ENCODE measurements around the gene TMED6. TPM values are rescaled to one million over a fixed set of nuclear protein-coding genes. Genes with fewer than 3 reads are reported as not detected.
A peak's percentile ranks its signal among the peaks of the same experiment; 100 is the strongest.

Gene TMED6
- total RNA-seq, 3 donors from 2014 or later: 2.2 to 18.1 (median 2.3) TPM

DNA sequence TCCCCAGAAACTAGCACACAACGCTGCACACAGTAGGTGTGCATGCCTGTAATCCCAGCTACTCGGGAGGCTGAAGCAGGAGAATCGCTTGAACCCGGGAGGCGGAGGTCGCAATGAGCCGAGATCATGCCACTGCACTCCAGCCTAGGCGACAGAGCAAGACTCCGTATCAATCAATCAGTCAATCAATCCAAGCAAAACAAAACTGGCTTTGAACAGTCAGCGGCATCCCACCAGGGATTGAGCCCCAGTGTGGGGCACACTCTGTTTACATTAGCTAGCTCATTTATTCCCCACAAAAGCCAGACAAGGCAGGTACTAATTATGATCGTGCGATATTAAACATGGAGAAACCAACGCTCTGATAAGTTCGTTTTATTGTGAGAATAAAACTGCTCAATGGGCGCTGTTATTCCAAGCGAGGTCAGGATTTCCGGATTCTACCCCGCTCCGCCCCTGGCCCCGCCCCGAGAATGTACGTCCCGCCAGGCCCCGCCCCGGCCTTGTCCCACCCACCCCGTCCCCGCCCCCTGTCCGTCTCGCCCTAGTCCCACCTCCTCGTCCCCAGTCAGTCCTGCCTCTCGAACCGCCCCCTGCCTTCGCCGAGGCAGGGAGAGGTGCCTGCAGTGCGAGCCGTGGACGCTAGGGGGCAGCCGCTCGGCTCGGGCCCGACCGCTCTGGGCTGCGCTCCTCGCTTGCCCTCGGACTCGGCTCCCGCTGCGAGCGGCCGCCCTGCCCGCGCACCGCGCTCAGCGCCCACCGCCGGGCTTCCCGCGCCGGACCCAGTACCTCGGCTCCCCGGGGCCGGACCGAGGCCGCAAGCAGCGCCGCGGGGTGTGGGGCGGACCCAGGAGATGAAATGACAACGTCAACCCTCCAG is 40.7 kb downstream of the TMED6 start, which contains the start of gene VPS4A:
TSS of gene VPS4A (plus strand) at position 698 of the 880 bp plus-strand sequence. CDS start at position 860, 162 bp downstream.
- ATAC-seq (peak; percentile 98), DNase-seq (peak; percentile 97 to 99 (median 98))
- intact Hi-C loops (cut with DNase I, micrococcal nuclease): no loop called here
- no peaks in the 10 kb centered on the region for H3K36me3 ChIP-seq (ENCODE audit: low read depth)
- peaks cover 17% of the 10 kb centered on the region for H3K4me1 ChIP-seq (ENCODE audit: low read depth)
- peak within 1 kb of the TSS; percentile 98 for H3K4me3 ChIP-seq
- no peaks in the 10 kb centered on the region for H3K9me3 ChIP-seq
- TF ChIP-seq, protein P1, sequence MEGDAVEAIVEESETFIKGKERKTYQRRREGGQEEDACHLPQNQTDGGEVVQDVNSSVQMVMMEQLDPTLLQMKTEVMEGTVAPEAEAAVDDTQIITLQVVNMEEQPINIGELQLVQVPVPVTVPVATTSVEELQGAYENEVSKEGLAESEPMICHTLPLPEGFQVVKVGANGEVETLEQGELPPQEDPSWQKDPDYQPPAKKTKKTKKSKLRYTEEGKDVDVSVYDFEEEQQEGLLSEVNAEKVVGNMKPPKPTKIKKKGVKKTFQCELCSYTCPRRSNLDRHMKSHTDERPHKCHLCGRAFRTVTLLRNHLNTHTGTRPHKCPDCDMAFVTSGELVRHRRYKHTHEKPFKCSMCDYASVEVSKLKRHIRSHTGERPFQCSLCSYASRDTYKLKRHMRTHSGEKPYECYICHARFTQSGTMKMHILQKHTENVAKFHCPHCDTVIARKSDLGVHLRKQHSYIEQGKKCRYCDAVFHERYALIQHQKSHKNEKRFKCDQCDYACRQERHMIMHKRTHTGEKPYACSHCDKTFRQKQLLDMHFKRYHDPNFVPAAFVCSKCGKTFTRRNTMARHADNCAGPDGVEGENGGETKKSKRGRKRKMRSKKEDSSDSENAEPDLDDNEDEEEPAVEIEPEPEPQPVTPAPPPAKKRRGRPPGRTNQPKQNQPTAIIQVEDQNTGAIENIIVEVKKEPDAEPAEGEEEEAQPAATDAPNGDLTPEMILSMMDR (IDR thresholded peaks at IDR 0.05): peak; percentile 97

DNA sequence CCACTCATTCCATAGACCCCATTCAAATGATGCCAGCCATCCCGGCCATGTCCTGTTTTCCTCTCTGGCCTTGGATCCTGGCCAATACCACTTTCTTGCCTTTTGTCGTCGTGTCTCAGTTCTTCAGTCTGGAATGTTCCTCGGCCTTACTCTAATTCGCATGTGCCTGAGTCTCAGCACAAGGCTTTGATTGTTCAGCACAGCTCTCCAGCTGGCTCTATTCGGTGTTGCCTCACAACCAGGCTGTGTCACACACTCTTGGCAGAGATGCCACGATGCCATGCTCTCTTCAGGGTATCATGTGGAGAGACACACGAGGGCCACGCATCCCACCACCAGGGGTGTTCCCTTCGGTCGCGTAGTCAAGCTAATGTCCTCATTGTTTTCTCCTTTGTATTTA is 42.3 kb downstream of the TMED6 start:
- Histone ChIP-seq H3K4me3 (no peak overlapping the region), H3K36me3 (ENCODE audit: low read depth) (no peaks in the 10 kb centered on the region), H3K4me1 (ENCODE audit: low read depth) (peaks cover 17% of the 10 kb centered on the region), H3K9me3 (no peaks in the 10 kb centered on the region)
- ATAC-seq (no peak), DNase-seq (no peak)
- TF ChIP-seq, protein P1 (IDR thresholded peaks at IDR 0.05): no peak
- intact Hi-C loops (cut with DNase I, micrococcal nuclease): no loop called here

DNA sequence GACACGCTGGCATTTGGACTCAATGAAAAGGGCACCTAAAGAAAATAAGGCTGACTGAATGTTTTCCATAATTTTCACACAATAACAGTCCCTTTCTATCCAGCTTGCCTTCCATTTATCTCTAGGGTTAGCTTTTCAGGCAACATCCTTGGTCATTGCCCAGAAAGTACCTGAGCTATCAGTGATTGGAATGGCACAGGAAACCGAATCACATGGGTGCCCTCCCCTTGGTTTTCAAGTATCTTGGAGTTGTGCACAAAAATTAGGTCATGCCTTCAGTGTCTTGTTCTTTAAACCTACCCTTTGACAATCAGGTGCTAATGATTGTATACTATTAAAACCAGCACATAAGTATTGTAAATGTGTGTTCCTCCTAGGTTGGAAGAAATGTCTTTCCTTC is 43.7 kb downstream of the TMED6 start:
- H3K36me3 ChIP-seq (ENCODE audit: low read depth): no peaks in the 10 kb centered on the region
- intact Hi-C loops (cut with DNase I, micrococcal nuclease): no loop called here
- TF ChIP-seq, protein P1 (IDR thresholded peaks at IDR 0.05): no peak
- DNase-seq: no peak
- ATAC-seq: no peak
- H3K4me1 ChIP-seq (ENCODE audit: low read depth): peaks cover 15% of the 10 kb centered on the region
- no peak overlapping the region for H3K4me3 ChIP-seq
- H3K9me3 ChIP-seq: no peaks in the 10 kb centered on the region

DNA sequence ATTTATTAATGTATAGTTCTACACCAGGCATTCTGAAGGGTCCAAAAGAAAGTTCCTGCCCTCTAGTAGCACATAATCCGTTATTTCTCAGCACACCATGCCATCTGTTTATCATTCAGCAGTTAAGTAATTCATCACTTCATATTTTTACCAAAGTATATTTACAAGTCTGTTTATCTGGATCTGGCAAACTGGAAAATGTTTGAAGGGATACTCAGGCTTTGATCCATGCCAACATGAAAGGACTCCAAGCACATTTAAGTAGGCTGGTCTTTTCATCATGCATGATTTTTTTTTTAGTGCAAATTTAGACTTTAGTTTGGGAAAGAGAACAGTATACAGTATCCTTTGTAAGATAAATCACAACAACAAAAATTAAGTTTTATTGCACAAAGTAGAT is 44.5 kb downstream of the TMED6 start:
- intact Hi-C loops (cut with DNase I, micrococcal nuclease): no loop called here
- Histone ChIP-seq H3K4me1 (ENCODE audit: low read depth) (peaks cover 8% of the 10 kb centered on the region), H3K9me3 (no peaks in the 10 kb centered on the region), H3K36me3 (ENCODE audit: low read depth) (no peaks in the 10 kb centered on the region), H3K4me3 (no peak overlapping the region)
- TF ChIP-seq, protein P1 (IDR thresholded peaks at IDR 0.05): no peak
- ATAC-seq (no peak), DNase-seq (no peak)

DNA sequence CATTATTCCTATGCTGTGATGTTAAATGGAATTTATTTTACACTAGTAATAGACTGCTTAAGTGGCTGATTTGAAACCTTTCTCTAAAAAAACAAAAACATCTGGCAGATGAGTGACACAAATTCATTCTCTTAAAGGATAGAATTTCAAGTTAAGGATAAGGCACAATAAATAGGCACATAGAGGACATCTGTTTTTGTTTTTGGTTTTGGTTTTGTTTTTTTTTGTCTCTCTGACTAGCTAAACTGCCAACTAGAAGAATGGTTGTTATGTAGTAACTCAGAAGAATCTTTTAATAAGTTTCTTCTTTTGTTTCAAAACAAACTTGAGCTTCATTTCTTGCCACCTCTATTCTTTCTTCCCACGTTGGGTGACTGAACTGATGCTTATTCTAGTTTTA is 45.6 kb downstream of the TMED6 start:
- no peak for ATAC-seq
- TF ChIP-seq, protein P1 (IDR thresholded peaks at IDR 0.05): no peak
- no peaks in the 10 kb centered on the region for H3K36me3 ChIP-seq (ENCODE audit: low read depth)
- DNase-seq: no peak
- peaks cover 5% of the 10 kb centered on the region for H3K4me1 ChIP-seq (ENCODE audit: low read depth)
- intact Hi-C loops (cut with DNase I, micrococcal nuclease): no loop called here
- no peaks in the 10 kb centered on the region for H3K9me3 ChIP-seq
- no peak overlapping the region for H3K4me3 ChIP-seq
